GOT3 (cell line): Measurements from ENCODE around the gene C13orf42.

ENCODE experiments used
- DNase-seq: peaks from one replicate; lab custom pipeline; 2025; ENCODE audit warnings: mixed read lengths; lab: John Stamatoyannopoulos, UW

Gene C13orf42

DNA sequence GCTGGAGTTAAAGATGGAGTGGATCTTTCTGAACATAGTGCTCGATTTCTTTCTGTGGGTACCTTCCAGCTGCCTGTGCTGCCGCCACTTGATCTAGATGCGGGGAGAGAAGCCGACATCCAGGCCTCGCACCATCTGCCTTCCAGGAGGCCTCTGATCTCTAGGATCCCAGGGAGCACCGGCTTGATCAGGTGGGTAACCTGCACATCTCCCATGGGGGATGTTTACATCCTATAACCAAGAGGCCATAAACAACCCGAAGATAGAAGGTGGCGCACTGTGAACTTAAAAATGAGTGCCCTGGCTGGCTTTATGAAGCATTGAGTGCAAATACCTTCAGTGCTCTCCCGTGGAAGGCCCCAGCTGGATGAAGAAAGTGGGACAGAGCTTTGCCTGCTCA lies at the start of gene C13orf42:
Gene C13orf42, minus strand, starts transcription at position 101 of the 400 bp plus-strand sequence. Its CDS starts 65 bp downstream, at position 36.
- no peak for DNase-seq

DNA sequence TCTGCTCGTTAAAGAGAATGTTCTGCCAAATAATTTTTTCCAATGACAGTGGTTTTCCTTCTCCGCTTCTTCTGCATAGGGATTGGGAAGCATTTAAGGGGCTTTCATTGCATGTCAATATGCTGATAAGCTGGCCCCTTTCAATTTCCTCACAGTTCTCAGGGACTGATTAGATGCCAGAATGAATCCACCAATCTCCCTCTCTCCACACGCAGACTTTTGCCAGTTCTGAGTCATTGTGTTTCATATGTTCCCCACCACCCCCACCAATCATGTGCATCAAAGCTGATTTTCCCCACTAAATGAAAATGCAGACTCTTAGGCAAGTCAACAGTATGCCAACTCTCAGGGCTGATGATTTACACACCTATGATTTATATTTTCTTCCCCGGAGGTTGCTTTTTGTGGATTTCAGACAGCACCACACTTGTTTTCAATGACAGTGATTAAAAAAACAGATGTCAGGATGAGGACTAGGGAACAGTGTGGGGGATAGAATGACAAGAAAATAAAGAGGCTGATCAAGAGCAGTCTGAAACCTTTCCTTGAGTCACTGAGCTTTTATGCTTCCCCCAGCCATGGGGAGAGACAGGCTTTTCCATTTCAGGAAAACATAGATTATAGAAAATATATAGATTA lies 47.9 kb upstream of the C13orf42 start:
- no peak for DNase-seq

DNA sequence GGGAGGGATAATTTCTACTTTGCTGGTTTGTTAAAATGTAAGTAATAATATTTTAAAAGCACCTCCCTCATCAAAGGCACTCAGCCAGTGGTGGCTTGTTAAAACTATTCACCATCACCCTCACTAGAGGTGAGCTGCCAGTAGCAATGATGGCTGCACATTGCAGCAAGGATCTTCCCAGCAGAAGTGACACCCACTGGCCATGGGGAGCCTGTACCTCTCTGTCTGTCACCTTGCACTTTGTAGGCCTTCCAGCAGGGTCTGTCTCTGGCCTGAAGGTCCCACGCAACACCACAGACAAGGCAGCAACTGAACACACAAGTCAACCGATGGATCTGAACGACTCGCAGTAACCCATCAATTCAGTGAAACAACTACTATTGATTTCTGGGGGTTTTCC lies 47.3 kb upstream of the C13orf42 start:
- no peak for DNase-seq

DNA sequence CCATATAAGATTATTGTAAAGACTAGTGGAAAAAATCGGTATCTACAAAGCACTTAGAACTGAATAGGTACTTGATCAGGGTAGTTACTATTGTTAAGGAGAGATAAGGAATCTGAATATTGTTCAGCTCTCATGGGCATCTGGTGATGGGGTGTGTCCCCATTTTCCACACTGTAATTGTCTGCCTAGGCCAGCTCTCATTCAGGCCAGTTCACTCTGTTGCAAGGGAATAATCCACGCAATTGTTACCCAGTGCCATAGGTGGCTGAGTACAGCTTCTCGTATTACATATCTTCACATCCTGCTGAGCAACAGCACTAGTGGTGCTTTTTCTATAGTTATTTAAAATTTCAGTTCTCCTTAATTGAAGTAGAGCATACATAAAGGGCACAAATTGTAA lies 45.6 kb upstream of the C13orf42 start:
- DNase-seq: no peak

DNA sequence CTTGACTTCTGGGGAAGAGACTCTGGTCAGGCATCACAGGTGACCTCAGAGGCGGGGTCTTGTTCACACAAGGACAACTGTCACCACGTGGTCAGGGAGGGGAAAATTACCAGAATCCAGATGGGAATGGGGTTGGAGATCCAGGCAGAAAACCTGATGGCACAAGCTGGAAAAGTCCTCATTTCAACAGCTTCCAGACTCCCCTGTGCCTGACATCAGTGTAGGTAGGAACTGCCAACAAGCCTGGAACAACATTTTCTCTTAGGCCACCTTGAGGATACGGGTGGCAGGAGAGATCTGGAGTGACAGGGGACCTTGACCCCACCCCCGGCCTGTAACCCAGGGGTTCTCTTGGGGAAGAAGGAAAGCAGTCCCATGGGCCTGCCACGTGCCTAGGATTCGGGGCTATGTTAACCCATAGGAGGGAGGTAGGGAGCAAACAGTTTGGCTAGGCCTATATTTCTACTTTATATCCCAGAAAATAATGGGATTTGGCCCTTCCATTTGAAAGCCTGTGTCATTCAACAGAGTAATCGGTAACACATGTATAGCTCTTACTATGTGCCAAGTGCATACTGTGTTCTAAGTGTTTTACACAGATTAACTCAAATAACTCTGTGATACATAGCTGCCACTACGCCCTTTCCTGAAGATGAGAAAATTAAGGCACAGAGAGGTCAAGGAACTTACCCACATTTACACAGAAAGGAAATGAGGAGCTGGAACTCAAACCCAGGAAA lies 44.9 kb upstream of the C13orf42 start:
- DNase-seq: no peak

DNA sequence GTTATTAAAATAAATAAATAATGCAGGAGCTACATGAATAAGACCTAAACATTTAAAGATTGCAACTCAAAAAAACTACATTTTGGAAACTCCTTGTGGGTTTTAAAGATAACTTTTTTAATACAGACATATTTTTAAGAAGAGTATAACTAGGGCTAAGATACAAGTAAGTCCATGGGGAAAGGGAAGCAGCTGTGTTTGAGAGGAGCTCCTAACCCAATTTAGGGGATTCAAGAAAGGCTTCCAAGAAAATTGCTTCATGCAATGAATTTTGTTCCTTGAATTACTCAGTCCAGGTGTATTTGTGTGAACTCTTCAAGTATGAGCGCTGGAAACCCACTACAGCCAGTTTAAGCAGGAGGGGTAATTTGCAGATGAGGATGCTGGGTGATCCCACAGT lies 44.1 kb upstream of the C13orf42 start:
- DNase-seq: no peak

DNA sequence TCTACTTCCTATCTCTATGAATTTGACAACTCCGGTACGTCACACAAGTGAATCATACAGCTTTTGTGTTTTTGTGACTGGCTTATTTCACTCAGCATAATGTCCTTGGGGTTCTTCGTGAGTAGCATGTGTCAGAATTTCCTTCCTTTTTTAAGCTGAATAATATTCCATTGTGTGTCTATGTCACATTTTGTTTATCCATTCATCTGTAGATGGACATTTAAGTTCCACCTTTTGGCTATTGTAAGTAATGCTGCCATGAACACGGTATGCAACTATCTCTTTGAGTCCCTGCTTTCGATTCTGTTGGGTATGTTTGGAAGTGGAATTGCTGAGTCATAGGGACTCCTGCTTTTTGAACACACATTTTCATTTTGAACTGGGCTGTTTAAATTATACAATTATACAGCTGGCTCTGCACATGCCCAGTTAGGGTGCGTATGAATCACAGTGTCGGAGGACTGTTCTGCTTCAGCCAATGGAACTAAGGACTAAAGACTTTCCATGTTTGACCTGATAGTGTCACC lies 43.0 kb upstream of the C13orf42 start:
- no peak for DNase-seq

DNA sequence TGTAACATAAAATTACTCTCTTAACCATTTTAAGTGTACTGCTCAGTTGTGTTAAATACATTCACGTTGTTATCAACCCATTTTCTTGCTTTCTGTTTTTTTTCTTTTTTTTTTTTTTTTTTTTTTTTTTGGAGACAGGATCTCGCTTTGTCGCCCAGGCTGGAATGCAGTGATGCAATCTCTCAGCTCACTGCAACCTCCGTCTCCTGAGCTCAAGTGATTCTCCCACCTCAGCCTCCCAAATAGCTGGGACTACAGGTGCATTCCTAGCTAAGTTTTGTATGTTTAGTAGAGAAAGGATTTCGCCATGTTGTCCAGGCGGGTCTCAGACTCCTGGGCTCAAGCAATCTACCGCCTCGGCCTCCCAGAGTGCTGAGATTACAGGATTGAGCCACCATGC lies 42.5 kb upstream of the C13orf42 start:
- no peak for DNase-seq

DNA sequence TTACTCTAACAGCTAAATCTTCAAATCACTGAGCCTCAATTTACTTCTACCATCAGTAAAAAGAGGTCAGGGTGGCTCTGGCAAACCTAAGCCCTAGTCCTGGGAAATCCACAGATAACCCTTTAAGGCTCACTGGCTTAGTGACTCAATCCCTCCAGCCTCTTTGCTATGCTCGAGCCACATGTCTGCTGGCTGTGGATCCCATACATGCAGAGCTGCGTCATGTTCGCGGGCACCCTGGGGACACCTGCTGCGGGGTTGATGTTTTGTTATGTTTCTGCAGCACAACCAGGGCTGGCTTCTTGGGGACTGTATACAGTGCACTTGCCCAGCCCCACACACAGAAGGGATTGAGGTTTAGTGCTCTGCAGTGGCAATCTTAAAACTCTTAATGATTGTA lies 41.6 kb upstream of the C13orf42 start:
- DNase-seq: no peak

DNA sequence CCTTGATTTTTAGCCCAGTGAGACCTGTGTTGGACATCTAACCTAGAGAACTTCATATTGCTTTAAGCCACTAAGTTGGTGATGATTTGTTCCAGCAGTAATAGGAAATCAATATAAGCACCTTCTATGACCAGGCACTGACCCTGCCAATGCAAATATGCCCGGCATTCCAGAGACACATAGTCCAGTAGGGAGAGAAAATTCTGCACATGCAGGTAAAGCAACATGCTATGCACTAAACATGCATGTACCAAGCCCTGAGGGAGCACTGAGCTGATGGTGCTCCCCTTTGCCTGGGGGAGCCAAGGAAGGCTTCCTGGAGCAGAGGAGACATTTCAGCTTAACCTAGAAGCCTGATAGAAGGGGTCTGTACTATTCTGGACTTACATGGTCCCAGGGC lies 40.4 kb upstream of the C13orf42 start:
- no peak for DNase-seq

DNA sequence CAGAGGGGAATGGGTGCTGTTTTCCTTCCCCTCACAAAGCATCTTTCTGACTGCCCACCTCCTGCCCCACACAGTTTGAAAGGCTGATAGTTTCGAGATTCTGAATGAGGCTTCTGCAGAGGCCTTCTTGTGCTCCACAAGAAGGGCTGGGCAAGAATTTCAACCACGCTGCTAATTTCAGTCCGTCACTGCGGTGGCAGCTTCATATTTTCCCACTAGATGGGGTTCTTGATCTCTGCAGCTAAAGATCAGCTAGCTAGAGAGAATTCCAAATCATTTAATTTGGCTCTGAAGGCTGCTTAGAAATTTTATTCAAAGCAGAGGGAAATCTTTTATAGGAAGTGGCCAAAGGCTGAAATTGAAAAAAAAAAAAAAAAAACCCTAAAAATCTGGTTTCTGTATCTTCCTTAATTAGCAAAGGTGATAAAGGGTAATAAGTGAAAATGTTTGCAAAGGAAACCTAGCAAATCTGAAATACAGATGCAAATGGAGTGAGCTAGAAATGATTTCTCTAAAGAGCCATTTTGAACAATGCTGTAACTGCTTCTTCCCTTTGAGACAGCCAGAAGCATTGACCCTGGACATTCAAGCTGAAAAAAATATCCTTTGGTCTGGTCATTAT lies 38.0 kb upstream of the C13orf42 start:
- DNase-seq: no peak

DNA sequence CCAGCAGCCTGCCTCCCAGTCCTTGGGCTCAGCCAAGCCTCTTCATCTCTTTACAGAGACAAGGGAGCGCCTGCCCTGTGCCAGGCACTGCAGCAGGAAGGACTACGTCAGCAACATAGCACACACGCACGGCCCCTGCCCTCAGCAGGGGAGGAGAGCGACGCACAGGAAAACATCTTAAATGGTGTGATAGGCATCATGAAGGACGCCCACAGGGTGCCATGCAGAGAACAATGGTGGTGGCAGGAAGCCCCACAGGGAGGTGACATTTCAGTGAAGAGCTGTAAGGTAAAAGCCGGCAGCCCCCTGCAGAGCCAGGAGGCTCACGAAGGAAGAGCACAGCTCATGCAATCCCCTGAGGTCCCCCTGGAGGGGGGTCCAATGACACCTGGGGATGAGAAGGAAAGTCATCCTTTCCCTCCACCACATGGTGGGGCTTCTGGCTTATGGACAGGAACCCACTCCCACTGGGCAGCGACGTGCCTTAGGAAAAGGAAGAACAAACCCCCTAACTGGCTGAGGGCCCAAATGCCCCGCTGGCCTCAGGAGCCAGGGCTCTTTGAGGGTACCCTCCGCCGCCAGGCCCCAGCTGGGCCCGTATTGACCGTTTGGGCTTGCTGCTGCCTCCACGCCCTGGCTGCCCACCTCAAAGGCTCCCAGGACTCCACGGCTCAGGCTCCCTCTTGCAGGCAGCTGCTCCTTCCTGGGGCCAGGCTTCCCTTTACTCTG lies 37.3 kb upstream of the C13orf42 start:
- DNase-seq: no peak

DNA sequence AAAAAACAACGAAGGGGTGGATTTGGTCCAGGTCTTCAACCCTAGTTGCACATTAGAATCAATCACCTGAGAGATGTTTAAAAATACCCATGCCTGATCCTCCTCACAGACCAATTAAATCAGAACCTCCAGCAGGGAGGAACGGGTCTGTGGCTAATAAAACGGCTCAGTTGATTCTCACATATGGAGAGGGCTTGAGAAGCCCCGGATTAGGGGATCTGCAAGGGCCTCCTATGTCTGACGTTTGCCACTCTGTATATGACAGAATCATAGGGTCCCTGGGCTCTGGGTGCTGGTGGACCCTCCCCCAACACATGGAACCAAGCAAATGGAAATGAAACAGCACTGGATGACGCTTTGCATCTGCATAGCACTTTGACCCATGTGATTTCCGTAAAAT lies 36.7 kb upstream of the C13orf42 start:
- no peak for DNase-seq

DNA sequence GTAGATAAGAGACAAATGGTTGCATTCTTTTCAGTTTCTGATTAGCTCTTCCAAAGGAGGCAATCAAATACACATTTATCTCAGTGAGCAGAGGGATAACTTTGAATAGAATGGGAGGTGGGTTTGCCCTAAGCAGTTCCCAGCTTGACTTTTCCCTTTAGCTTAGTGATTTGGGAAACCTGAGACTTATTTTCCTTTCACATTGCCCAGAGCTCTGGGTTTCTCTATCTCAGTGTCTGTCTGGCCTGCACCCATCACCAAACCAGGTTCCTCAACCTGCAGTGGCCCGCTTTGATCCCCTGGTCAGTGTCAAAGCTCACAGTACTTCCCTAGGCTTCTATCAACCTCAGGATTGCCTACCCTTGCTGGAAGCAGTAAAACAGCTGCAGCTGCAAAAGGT lies 35.6 kb upstream of the C13orf42 start:
- no peak for DNase-seq

DNA sequence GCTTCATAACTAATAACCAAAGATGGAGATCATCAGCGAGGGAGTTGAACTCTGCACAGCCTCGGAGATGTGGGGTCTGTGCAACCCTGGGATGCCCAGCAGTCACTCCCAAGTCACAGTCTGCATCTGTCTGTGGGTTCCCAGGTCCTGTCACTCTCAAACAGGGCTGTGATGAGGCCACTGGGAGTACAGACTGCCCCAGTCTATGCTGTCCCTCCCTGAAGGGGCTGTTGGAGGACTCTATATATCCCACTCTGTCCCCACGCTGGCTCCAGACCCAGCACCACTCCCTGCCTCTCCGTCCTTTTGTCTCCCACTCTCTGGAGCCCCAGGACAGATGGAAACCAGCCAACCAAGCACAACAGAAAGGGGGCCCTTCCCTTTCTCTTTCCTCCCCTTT lies 26.2 kb upstream of the C13orf42 start:
- DNase-seq: no peak

DNA sequence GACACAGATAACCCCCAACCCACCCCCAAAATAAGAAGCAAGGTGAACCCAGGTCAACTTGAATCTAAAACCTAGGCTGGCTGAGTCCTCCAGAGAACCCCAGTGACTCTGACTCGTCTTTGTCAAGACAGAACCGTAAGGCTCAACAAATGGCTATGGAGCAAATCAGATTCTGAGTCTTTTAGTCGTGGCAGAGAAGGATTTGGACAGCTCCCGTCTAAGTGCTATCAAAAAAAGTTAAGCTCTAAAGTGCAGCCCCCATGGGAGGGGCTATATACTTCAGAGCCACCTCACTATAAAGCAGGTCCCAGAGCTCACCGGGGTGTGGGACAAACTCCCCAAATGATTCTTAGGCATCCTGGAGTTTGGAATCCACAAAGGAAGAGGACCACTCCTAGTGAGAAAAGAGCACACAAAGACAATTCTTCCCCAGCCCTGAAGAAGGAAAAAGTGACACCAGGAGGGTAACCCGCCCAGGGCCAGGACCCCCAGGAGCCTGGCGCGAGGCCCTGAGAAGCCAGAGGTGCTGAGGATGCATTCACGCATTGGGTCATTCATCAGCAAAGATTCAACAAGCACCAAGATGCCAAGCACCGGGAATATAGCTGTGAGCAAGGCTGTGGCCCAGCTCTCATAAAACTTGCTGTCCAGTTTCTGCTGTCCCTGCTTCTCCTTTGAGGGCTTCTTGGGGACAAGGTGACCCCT lies 25.4 kb upstream of the C13orf42 start:
- no peak for DNase-seq

DNA sequence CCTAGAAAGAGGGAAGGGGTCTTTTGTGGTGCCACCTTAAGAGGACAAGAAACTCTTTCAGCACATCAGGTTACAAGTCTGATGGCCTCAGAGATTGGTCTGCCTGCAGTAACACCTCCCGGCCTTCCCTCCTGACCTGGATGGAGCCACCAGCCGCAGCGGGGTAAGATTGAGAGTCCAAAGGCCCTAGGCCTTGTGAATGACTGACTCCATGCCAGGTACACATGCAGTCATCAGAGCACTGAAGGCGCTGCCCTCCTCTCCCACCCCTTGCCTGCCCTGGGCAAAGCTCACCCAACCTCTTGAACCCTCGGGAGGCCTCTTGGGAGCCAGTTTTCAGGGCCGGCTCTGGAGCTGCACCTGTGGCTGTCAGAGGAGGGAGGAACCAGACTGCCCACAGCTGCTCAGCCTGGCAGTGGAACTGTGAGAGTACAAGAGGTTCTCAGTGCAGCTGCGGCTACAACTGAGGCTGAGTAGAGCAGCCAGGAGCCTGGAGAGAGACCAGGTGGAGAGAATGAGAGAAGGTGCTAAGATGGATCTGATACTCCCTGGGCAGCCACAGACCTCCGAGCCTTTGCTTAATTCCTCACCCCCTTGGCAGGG lies 23.8 kb upstream of the C13orf42 start:
- DNase-seq: no peak

DNA sequence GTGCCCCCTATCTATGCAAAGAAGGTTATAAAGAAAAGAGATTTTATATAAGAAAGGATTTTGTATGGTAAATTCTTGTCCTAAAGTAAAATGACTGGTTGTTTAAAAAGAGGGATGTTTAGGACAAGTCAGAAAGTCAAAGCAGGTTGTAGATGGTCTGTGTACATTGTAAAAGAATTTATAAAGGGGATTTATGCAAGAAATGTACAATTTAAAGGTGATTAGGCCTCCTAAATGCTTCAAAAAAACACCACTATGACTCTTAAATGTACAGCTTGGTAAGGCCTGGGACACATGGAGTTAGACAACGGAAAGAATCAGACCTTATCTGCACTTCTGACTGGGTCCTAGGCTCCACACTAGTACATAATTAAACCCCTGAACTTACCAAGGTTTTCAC lies 19.3 kb upstream of the C13orf42 start:
- no peak for DNase-seq

DNA sequence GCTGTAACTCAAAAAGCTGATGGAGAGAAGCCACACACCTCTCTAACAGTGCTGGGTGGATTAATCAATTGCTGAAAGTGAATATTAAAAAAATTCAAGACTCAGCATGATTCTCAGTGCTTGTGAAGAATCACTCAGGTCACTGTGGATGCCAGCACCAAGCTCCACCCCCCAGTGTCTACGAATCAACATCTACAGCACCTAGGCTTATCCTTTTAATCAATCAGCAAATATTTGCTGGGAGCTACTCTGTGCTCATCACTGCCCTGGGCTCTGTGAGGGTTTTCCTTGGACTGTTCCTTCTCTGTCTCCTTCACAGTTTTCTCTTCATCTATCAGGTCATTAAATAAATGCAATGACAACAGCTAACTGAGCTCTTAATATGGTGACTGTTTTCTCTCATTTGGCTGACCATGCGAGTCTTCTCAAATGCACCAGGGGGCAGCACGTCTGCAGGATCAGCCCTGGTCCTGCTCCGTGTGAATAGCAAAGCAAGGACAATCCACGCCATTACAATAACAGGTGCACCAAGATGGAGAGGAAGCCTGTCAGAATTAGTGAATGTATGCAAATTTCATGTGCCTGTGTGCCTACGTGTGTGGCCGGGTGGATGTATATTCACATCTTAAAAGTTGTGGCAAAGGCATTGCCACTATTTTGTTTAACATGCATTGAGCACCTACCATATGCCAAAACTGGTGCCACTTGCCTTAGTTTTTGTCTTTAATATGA lies 14.6 kb upstream of the C13orf42 start:
- DNase-seq: no peak

DNA sequence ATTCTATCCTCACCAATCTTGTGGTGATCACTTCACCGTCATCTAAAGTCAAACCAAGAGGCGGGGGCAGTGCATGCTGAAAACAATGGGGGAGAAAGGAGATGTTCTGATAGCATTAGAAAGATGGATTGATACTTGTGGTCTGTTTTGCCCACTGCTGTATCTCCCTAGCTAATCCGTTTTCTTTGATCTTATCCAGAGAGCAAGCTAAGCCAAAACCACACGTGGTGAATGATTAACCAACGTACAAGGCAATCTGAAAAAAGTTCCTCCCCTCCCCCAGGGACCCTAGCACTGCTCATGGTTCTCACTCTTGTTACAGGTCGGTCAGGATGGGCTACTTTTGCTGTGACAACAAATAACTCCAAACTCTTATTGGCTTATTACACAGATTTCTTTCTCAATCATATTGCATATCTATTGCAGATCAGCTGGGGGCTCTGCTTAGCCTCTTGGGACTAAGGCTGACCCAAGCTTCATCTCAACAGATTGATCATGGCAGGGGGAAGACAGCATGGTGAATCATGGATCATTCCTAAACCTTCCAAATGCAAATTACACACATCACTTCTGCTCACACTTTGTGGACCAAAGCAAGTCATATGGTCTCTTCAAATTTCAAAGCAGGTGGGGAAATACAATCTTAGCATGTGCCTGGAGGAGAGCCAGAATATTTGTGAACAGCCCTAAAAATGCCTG lies 11.9 kb upstream of the C13orf42 start:
- DNase-seq: no peak
